ENCODE results near the gene NTN1. TPM values are rescaled to one million over a fixed set of nuclear protein-coding genes. Genes with fewer than 3 reads are reported as not detected.

The NTN1 gene
- 0.32 TPM in 1 of 2 replicates, not detected in the other for total RNA-seq

DNA sequence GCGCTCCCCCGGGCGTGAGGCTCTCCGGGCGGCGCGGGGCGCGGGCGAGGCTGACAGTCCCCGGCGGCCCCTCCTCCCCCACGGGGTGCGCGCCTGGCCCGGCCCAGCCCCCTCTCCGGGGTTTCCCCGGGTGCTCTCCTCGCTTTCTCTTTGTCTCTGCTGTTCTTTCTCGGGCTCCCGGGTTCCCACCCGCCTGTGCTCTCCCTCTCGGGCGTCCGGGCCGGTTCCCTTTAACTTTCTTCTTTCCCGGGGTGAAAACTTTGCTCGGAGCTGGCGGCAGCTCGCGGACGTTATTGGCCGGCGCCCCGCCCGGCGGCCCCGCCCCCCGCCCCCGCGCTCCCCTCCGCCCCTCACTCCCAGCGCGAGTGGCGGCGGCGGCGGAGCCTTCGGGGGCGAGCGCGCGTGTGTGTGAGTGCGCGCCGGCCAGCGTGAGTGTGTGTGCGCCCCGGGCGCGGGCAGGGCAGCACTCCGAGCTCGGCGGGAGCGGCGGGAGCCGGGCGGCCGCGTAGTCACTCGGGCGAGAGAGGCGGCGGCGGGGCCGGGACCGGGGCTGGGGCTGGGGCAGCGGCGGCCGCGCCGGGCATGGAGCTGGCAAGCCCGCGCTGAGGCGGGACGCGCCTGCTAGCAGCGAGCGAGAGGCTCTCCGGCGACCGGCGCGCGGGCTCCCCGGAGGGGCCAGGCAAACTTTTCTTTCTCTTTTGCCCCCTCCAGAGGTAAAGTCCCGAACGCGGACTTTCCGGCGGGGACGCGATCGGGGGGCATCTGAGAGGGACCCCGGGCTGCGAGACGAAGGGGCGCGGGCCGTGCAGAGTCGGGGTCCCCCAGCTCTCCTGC lies at the start of gene NTN1:
Gene NTN1 (plus strand): TSS at position 353 of the 834 bp plus-strand sequence. CDS start 864 bp downstream, outside the sequence.

Other genes starting within 250 kb of the NTN1 start
- gene MFSD6L, start 222.1 kb upstream of the NTN1 start, total RNA-seq, result not detected in 2 replicates
- gene PIK3R6, start 153.8 kb upstream of the NTN1 start, total RNA-seq, result not detected in 2 replicates
- gene PIK3R5, start 55.8 kb upstream of the NTN1 start, total RNA-seq, result under 0.01 TPM in 1 of 2 replicates, not detected in the other

Measured in epithelial cell of umbilical artery (primary cell).